Measurements from ENCODE around the gene DNAAF1.

- TF ChIP-seq EZH2phosphoT487 (IDR thresholded peaks at IDR 0.05; ENCODE audit: low read depth) (no peak), CTCF (IDR thresholded peaks at IDR 0.05; ENCODE audit: low read depth, low read length) (no peak)
Observed at GRCh38 chr16:84124257-84125073, 20.6 kb upstream of the DNAAF1 start.

Data from OCI-LY3 (cell line).